ENCODE data around the gene CRMP1. TPM values are rescaled to one million over a fixed set of nuclear protein-coding genes. Genes with fewer than 3 reads are reported as not detected.

CRMP1 gene
- polyA plus RNA-seq, 1 donor (not counting 4 experiments of a cell fraction or from before 2014, with no cell fraction given) = 0.03 TPM

DNA sequence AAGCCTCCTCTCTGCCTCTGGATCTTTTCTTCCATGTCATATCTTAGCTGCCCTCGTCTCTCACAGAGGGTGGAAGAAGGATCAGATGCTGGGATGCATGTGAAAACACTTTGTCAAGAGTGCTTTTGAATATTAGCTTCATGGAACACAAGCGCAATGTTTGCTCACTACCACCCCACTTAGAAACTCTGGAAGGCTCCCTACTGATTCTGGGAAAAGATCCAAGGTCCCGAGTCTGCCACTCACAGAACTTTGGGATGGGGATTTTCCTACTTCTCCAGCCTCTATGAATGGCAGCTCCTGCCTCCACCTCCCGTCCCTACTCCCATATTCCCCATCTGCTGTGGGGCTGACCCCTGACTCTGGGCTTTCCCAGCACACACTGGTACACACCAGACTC, 40.2 kb upstream of the CRMP1 start:
- no peaks in the 10 kb centered on the region for H3K4me1 ChIP-seq (ENCODE audit: control insufficient read depth, extremely low read depth, insufficient read depth, low read length)
- no peak overlapping the region for H3K4me2 ChIP-seq (ENCODE audit: control insufficient read depth, extremely low read depth, insufficient read depth, low read depth, low read length)
- H3K79me2 ChIP-seq (ENCODE audit: control insufficient read depth, insufficient read depth, low read length) = no peaks in the 10 kb centered on the region
- DNase-seq (ENCODE audit: low read depth, low spot score) = no peak
- no peak overlapping the region for H2AFZ ChIP-seq (ENCODE audit: control insufficient read depth, low read length)
- H3K27ac ChIP-seq (ENCODE audit: control insufficient read depth, insufficient read depth, low read length) = no peak overlapping the region
- FAIRE-seq = no peak
- peaks cover 4% of the 10 kb centered on the region for H3K27me3 ChIP-seq (ENCODE audit: control insufficient read depth, extremely low read depth, insufficient read depth, low read length)
- no peak overlapping the region for H3K4me3 ChIP-seq (ENCODE audit: control insufficient read depth in 2 of 3, extremely low read depth in 1 of 3, insufficient read depth in 2 of 3, low read depth in 1 of 3, low read length in 3 of 3)
- TF ChIP-seq EZH2 (IDR thresholded peaks at IDR 0.05; ENCODE audit: low read length) = no peak
- TF ChIP-seq, protein P1, sequence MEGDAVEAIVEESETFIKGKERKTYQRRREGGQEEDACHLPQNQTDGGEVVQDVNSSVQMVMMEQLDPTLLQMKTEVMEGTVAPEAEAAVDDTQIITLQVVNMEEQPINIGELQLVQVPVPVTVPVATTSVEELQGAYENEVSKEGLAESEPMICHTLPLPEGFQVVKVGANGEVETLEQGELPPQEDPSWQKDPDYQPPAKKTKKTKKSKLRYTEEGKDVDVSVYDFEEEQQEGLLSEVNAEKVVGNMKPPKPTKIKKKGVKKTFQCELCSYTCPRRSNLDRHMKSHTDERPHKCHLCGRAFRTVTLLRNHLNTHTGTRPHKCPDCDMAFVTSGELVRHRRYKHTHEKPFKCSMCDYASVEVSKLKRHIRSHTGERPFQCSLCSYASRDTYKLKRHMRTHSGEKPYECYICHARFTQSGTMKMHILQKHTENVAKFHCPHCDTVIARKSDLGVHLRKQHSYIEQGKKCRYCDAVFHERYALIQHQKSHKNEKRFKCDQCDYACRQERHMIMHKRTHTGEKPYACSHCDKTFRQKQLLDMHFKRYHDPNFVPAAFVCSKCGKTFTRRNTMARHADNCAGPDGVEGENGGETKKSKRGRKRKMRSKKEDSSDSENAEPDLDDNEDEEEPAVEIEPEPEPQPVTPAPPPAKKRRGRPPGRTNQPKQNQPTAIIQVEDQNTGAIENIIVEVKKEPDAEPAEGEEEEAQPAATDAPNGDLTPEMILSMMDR (optimal IDR thresholded peaks at IDR 0.05 in 1 of 3, IDR thresholded peaks at IDR 0.05 in 1 of 3, conservative IDR thresholded peaks at IDR 0.05 in 1 of 3; ENCODE audit: extremely low read depth in 1 of 3, insufficient read depth in 2 of 3, low read length in 3 of 3) = no peak
- no peaks in the 10 kb centered on the region for H3K36me3 ChIP-seq (ENCODE audit: control insufficient read depth in 2 of 2, extremely low read depth in 1 of 2, insufficient read depth in 2 of 2, low read length in 2 of 2)
- no peak overlapping the region for H3K9ac ChIP-seq (ENCODE audit: control insufficient read depth, extremely low read depth, insufficient read depth, low read length)
- no peaks in the 10 kb centered on the region for H3K9me3 ChIP-seq (ENCODE audit: control insufficient read depth, low read depth, low read length)
- no peaks in the 10 kb centered on the region for H4K20me1 ChIP-seq (ENCODE audit: control insufficient read depth, extremely low read depth, insufficient read depth, low read length)
- no peaks in the 10 kb centered on the region for H3K9me1 ChIP-seq (ENCODE audit: control insufficient read depth, extremely low read depth, insufficient read depth, low read length)
- dilution Hi-C loops (cut with MboI; ENCODE audit: extremely low pct_ligation_motif_present, low sequenced_read_pairs) = no loop called here

DNA sequence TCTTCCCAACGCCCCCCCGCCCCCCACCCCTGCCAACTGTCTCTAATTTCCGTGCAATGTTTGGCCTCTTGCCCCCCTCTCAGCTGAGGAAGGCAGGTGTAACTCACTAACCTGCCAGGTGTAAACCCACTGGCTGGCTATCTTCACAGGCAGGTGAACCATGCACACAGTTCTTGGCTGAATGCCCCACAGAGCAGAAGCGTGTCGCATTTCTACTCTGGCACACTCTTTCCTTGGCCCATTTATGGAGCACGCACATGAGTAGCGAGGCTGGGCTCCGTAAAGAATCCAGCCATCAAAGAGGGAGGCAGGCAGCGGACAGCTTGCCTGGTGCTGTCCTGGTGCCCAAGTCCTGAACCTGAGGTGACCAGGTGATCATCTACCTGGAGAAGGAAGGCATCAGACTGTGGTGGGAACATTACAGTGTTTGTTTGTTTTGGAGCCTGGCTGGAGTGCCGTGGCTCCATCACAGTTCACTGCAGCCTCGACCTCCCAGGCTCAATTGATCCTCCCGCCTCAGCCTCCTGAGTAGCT, 39.2 kb upstream of the CRMP1 start:
- no peak overlapping the region for H2AFZ ChIP-seq (ENCODE audit: control insufficient read depth, low read length)
- H3K9ac ChIP-seq (ENCODE audit: control insufficient read depth, extremely low read depth, insufficient read depth, low read length) = no peak overlapping the region
- no peak overlapping the region for H3K4me3 ChIP-seq (ENCODE audit: control insufficient read depth in 2 of 3, extremely low read depth in 1 of 3, insufficient read depth in 2 of 3, low read depth in 1 of 3, low read length in 3 of 3)
- H3K27me3 ChIP-seq (ENCODE audit: control insufficient read depth, extremely low read depth, insufficient read depth, low read length) = peaks cover 4% of the 10 kb centered on the region
- FAIRE-seq (no peak), DNase-seq (ENCODE audit: low read depth, low spot score) (no peak)
- H3K9me1 ChIP-seq (ENCODE audit: control insufficient read depth, extremely low read depth, insufficient read depth, low read length) = no peaks in the 10 kb centered on the region
- no peaks in the 10 kb centered on the region for H4K20me1 ChIP-seq (ENCODE audit: control insufficient read depth, extremely low read depth, insufficient read depth, low read length)
- TF ChIP-seq, protein P1 (optimal IDR thresholded peaks at IDR 0.05 in 1 of 3, IDR thresholded peaks at IDR 0.05 in 1 of 3, conservative IDR thresholded peaks at IDR 0.05 in 1 of 3; ENCODE audit: extremely low read depth in 1 of 3, insufficient read depth in 2 of 3, low read length in 3 of 3) = no peak
- no peak for TF ChIP-seq EZH2 (IDR thresholded peaks at IDR 0.05; ENCODE audit: low read length)
- no peaks in the 10 kb centered on the region for H3K79me2 ChIP-seq (ENCODE audit: control insufficient read depth, insufficient read depth, low read length)
- H3K4me2 ChIP-seq (ENCODE audit: control insufficient read depth, extremely low read depth, insufficient read depth, low read depth, low read length) = no peak overlapping the region
- H3K4me1 ChIP-seq (ENCODE audit: control insufficient read depth, extremely low read depth, insufficient read depth, low read length) = no peaks in the 10 kb centered on the region
- H3K9me3 ChIP-seq (ENCODE audit: control insufficient read depth, low read depth, low read length) = no peaks in the 10 kb centered on the region
- no peak overlapping the region for H3K27ac ChIP-seq (ENCODE audit: control insufficient read depth, insufficient read depth, low read length)
- dilution Hi-C loops (cut with MboI; ENCODE audit: extremely low pct_ligation_motif_present, low sequenced_read_pairs) = no loop called here
- H3K36me3 ChIP-seq (ENCODE audit: control insufficient read depth in 2 of 2, extremely low read depth in 1 of 2, insufficient read depth in 2 of 2, low read length in 2 of 2) = no peaks in the 10 kb centered on the region

Measured in keratinocyte (primary cell).